HuH-7 (cell line): ENCODE data around the gene BLTP3A.
A peak's percentile ranks its signal among the peaks of the same experiment; 100 is the strongest.
"Not testable (repeated sequence)": the region's sequence is repeated elsewhere in the genome, so short reads cannot be mapped to it uniquely, and the experiment has no call there.

Source experiments
- DNase-seq: peaks from one replicate; pipeline ENCODE4 v3.0.0; 2011; ENCODE audit warnings: low spot score

The BLTP3A gene

GRCh38 chr6:34791164-34791700 lies 651 bp upstream of the BLTP3A start:
- DNase-seq = peak; percentile 54

- DNase-seq = peak; percentile 64
These were observed 970 bp downstream of the BLTP3A start for GRCh38 chr6:34792605-34793500.

- DNase-seq = no peak
These were observed 2.0 kb downstream of the BLTP3A start for GRCh38 chr6:34793877-34794276.

- peak; percentile 41 for DNase-seq
These were observed 4.0 kb downstream of the BLTP3A start for GRCh38 chr6:34795836-34796425.

DNA sequence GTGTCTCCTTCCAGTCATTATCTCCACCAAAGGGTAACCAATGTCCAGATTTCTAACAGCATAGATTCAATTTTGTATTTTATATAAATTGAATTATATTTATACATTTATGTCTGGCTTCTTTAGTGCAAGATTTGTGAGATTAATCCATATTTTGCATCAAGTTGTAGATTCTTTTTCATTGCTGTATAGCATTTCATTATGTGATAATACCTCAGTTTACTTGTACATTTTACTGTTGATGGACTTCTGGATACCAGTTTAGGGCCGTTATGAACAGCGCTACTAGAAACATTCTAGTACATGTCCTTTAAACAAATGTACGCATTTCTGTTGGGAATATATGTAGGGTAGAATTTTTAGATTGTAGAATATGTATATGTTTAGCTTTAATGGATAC lies 6.2 kb downstream of the BLTP3A start:
- DNase-seq = no peak

GRCh38 chr6:34799547-34799946 lies 7.7 kb downstream of the BLTP3A start:
- DNase-seq = no peak

DNA sequence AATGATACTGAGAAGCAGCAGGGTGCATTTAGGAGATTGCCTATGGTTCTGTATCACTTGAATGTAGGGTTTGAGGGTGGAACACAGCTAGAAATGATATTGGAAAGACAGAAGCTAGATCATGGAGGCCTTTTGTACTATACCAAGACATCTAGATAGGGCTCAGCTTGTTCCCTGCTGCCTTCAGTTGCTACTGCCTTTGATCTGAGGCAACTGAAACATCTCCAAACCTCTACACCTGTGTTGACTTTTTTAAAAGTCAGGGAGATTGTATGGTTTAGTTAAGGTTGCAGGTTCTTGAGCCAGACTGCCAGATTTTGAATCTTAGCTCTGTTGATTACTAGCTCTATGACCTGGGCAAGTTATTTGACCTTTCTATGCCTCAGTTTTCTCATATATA lies 12.7 kb downstream of the BLTP3A start:
- DNase-seq = no peak

DNA sequence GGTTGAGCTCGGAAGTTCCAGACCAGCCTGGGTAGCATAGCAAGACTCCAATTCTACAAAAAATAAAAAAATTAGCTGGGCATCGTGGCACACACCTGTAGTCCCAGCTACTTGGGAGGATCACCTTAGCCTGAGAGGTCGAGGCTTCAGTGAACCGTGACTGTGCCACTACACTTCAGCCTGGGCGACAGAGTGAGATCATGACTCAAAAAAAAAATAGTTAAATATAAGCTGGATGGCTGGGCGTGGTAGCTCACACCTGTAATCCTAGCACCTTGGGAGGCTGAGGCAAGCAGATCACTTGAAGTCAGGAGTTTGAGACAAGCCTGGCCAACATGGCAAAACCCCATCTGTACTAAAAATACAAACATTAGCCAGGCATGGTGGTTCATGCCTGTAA lies 13.2 kb downstream of the BLTP3A start:
- DNase-seq = not testable (repeated sequence)

DNA sequence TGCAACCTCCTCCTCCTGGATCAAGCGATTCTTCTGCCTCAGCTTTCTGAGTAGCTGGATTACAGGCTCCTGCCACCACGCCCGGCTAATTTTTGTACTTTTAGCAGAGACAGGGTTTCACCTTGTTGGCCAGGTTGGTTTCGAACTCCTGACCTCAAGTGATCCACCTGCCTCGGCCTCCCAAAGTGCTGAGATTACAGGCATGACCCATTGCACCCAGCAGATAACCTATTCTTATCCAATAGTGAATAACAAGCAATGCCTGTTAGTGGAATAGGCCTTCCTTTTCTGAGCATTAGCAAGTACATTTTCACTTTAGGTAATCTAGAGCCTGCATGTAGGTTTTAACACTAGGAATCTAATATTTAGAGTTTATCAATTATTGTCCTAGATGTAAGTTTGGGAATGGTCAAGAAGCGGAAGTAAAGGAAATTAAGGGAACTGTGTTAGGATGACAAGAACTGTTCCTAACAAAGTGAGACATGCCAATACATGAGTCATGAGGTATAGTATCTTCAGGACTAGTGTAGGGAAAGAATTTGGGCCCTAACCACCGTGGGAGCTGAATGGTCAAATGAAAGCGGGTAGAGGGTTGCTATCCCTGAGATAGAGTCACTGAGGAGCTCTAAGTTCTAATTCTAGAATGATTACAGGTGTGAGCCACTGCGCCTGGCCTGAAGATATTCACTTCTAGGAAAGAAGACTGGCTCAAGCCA lies 15.0 kb downstream of the BLTP3A start:
- no peak for DNase-seq

DNA sequence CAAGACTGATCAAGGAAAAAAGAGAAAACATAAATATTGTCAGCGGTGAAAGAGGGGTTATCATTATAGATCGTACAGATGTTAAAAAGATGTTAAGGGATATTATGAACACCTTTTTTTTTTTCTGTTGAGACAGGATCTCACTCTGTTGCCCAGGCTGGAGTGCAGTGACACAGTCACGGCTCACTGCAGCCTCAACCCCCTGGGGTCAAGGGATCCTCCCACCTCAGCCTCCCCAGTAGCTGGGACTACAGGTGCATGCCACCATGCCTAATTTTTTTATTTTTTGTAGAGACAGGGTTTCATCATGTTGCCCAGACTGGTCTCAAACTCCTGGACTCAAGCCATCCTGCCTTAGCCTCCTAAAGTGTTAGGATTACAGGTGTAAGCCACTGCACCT lies 16.6 kb downstream of the BLTP3A start:
- not testable (repeated sequence) for DNase-seq

DNA sequence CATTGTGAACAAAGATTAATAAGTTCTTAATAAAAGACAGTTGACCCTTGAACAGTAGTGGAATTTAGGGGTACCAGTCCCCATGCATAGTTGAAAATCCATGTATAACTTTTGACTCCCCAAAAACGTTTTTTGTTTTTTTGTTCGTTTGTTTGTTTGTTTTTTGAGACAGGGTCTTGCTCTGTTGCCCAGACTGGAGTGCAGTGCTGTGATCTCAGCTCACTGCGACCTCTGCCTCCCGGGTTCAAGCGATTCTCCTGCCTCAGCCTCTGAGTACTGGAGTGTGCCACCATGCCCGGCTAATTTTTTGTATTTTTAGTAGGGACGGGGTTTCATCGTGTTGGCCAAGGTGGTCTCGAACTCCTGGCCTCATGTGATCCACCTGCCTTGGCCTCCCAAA lies 17.5 kb downstream of the BLTP3A start:
- DNase-seq = not testable (repeated sequence)

DNA sequence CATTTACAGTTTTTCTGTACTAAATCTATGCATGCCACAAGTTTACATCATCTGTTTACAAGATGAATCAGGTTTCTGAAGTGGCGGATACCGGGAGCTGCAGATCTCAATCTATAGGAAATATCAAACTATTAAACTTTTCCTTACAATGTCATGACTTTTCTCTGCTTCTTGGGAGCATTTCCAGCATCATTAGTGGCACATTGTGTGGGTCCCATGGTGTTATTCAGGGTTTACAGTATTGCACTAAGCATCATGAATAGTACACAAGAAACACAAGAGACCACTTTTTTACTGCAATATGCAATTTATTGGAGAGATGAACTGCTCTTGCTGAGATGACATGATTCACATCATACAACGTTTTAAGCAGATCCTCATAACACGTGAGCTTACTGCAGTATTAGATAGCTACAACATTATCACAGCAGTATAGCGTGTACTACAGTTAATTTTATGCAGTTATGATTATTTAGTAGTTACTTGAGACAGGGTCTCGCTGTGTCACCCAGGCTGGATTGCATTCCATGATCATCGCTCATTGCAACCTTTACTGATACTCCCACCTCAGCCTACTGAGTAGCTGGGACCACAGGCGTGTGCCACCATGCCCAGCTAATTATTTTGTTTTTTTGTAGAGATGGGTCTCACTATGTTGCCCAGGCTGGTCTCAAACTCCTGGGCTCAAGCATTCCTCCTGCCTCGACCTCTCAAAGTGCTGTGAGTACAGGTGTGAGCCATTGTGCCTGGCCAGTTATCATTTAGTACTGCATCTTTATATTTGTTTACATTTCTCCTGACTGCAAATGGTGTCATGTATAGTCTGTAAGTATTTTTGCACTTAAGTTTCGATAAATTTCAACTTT lies 18.4 kb downstream of the BLTP3A start:
- DNase-seq = no peak

- DNase-seq = no peak
These were observed 19.2 kb downstream of the BLTP3A start for GRCh38 chr6:34810936-34811632.

GRCh38 chr6:34813028-34813713 lies 21.3 kb downstream of the BLTP3A start:
- no peak for DNase-seq

- DNase-seq = no peak
These were observed 24.9 kb downstream of the BLTP3A start for GRCh38 chr6:34816635-34817301.

GRCh38 chr6:34817446-34817845 lies 25.6 kb downstream of the BLTP3A start:
- DNase-seq = no peak

DNA sequence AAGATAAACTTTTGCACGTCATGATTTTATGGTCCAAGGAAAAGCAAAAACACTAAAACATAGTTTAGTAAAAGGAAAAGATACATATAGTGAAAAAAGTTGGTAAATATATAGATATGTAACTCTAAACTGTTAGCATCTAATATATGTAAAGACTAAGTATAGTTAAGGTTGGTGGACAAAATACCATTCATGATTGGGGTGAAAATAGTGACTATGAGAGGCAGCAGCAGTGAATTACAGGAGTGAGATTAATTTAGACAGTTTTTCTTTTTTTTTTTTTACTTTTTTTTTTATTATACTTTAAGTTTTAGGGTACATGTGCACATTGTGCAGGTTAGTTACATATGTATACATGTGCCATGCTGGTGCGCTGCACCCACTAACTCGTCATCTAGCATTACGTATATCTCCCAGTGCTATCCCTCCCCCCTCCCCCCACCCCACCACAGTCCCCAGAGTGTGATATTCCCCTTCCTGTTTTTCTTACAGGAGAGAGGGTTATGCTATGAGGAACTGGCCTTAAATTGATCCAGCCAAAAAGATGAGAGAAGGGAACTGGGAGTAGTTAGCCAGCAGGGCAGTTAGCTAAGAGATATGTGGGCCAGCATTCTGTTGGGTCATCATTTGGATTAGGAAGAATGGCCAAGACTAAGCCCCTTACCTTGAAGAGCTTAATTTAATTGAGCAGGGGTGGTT lies 27.1 kb downstream of the BLTP3A start:
- DNase-seq = not testable (repeated sequence)

DNA sequence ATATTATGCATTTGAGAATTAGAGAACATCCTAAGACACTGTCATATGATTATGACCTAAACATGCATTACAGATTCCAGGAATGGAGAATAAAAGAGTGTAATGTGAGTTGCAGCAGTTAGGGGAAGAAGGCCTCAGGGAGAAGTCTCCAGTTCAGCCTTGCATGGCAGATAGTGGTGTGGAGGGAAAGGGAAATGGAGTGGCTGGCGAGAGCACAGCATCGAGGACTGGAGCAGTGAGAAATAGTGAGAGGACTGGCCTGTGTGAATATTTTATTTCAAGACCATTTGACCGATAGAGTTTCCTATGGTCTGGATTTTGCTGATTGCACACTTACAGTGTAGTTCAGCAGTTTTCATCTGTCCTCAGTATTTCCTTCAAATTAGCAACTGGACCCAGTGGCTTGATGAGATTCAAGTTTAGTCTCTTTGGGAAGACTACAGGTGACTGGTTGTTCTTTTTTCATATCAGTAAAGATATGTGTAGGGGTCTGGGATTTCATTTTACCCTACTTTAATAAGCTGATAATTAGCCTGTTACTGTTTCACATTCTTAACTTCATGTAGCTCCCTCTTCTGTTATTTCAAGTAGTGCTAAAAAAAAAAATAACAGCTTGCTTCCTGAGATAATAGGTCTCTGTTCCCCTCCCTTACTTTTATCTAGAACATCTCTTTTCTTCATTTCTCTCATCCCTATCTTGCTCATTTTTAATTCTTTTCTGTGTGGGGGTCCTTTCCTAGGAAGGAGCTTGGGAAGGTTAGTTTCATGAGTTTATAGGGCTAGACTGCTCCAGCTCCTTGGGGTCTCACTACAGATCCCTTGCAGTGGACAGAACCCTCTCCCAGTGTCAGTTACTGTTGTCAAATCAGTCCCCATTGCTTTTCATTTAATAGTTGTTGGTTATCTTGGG lies 27.9 kb downstream of the BLTP3A start:
- no peak for DNase-seq
